ENCODE measurements around the gene LTB4R.
A peak's percentile ranks its signal among the peaks of the same experiment; 100 is the strongest.

LTB4R gene, protein sequence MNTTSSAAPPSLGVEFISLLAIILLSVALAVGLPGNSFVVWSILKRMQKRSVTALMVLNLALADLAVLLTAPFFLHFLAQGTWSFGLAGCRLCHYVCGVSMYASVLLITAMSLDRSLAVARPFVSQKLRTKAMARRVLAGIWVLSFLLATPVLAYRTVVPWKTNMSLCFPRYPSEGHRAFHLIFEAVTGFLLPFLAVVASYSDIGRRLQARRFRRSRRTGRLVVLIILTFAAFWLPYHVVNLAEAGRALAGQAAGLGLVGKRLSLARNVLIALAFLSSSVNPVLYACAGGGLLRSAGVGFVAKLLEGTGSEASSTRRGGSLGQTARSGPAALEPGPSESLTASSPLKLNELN

GRCh38 chr14:24310646-24311604 is at the start of gene LTB4R:
LTB4R (plus strand) TSS chr14:24311502; CDS start chr14:24315652, 4,150 bp downstream.
- peak; percentile 57 for DNase-seq (ENCODE audit: low read depth)

DNA sequence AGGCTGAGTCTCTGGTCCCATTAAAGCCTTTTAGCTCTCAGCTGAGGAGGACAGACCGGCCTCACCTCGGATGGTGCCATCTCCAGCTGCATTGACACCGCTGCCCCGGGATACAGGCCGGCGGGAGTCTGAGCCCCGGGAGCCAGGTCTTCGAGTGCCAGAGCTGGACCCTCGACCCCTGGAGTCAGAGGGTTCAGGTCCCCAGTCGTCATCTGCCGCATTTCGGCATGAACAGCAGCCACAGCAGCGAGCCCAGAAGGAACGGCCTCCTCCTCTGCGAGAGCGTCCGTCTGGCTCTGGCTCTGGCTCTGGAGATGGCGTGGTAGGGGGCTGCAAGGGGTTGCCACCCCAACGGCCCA is 49.4 kb upstream of the LTB4R start:
- DNase-seq (ENCODE audit: low read depth): no peak

- DNase-seq (ENCODE audit: low read depth): no peak
These were observed 48.2 kb upstream of the LTB4R start, which contains the start of gene TGM1 for GRCh38 chr14:24262821-24263733. TGM1 (minus strand) TSS chr14:24263177; CDS start chr14:24262352, 825 bp downstream.

GRCh38 chr14:24263848-24264247 is 47.5 kb upstream of the LTB4R start:
- no peak for DNase-seq (ENCODE audit: low read depth)

GRCh38 chr14:24264298-24264697 is 47.0 kb upstream of the LTB4R start:
- no peak for DNase-seq (ENCODE audit: low read depth)

- DNase-seq (ENCODE audit: low read depth): no peak
These were observed 44.7 kb upstream of the LTB4R start for GRCh38 chr14:24266344-24267244.

GRCh38 chr14:24267516-24267915 is 43.8 kb upstream of the LTB4R start:
- DNase-seq (ENCODE audit: low read depth): no peak

DNA sequence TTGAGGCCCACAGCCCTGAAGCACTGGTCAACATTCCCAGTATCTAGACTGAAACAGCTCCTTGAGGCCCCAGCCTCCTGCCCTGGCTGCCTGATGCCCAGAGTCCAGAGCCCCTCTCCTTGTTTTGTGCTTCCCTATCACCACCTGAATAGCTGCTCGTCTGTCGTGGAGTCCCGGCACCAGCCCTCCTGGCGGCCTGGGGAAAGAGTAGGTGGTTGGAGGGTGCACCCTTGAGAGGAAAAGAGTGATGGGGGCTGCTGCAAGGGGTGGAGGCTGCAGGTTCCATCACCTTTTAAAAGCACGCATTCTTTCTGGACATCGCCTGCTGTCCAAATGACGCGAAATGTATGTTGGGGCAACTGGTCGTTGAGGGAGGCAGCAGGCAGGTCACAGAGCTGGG is 43.1 kb upstream of the LTB4R start:
- DNase-seq (ENCODE audit: low read depth): no peak

DNA sequence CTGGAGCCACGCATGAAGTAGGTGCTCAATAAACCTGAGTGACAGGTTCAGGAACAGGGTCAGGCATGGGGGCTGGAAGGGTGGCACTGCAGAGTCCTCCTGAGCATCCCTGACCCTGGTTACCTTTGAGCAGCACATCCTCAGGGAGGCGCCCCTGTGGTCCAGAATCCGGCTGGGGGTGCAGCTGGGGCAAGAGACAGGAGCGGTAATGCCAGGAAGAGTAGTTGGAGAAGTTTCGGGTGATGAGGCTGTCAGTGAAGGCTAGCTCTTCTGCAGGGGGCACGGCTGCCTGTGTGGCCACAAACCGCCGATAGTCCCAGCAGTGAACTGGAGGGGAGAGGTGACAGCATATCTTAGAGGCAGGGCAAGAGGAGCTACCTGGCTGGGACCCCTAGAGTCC is 41.9 kb upstream of the LTB4R start:
- no peak for DNase-seq (ENCODE audit: low read depth)

GRCh38 chr14:24269910-24270536 is 41.3 kb upstream of the LTB4R start:
- no peak for DNase-seq (ENCODE audit: low read depth)

DNA sequence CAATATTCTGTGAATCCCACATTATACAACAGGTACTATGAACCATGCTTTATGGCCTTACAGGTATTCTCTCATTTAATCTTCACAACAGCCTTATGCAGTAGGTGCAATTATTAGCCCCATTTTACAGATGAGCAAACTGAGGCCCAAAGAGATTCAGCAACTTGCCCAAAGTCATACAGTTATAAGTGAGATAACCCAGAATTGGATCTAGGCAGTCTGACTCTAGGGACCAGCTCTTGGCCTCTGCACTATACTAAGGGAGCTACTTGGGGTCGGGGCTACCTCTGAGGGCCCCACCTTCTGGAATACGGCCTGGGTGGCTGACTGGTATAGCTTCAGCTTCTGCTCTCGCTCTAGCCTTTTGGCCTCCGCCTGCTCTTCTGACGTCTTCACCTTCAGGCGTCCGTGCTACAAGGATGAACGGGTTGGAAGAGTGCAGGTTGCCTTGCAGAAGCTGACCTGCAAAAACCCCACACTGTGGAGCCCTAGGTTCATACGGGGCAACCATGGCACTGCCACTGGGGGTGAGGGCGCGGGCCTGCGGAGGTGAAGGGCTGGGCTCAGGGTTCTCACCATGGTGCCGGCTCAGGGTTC is 40.7 kb upstream of the LTB4R start:
- no peak for DNase-seq (ENCODE audit: low read depth)

DNA sequence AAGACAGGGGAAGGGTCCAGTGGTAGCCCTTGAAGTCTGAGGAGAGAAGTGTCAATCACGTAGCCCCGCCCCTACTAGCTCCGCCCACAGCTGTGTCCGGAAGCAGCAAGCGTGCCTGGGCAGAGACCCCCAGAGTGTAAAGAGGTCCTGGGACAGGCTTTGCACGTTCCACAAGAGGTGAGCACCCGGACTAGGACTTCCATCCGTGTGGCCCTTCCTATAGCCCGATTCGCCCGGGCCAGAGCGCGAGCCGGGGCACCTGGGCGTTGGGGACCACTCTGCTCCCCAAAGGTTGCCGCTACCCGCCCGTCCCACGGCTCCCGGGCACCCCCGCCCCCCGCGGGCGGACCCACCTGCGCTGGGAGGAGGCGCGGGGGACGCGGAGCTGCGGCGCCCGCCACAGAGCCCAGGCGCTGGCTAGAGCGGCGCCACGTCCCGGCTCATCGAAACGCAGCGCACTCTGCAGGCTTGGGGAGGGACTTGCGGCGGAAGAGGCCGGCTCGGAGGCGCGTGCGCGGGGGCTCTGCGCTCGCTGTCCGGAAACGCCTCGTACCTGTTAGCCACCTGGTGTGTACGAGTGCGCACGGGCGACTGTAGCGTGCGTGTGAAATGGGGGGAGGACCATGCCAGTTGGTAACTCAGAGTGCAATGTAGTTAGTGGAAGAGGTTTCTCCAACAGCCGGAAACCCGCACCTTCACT is 40.0 kb upstream of the LTB4R start, which contains the start of gene RABGGTA:
RABGGTA (minus strand) TSS at position 464 of the 700 bp plus-strand sequence. CDS start 482 bp downstream, outside the sequence.
- DNase-seq (ENCODE audit: low read depth): peak; percentile 85

GRCh38 chr14:24271834-24272263 is 39.5 kb upstream of the LTB4R start:
- DNase-seq (ENCODE audit: low read depth): no peak

DNA sequence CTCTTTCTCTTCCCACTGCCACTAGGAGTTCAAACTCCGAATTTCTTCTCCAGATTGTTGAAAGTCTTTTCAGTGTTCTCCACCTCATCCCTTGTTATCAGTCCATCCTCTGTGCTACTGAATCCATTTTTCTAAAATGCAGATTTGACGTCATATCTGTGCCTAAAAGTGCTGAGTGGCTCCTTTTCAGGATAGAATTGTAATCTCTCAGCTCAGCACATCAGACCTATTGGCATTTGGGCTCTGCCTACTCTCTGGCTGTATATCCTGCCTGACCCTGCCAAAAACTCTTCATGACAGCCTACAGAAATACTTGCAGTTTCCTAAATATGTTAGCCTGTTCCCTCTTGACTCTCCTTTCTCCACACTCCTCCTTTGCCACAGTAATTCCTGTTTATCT is 38.8 kb upstream of the LTB4R start:
- no peak for DNase-seq (ENCODE audit: low read depth)

DNA sequence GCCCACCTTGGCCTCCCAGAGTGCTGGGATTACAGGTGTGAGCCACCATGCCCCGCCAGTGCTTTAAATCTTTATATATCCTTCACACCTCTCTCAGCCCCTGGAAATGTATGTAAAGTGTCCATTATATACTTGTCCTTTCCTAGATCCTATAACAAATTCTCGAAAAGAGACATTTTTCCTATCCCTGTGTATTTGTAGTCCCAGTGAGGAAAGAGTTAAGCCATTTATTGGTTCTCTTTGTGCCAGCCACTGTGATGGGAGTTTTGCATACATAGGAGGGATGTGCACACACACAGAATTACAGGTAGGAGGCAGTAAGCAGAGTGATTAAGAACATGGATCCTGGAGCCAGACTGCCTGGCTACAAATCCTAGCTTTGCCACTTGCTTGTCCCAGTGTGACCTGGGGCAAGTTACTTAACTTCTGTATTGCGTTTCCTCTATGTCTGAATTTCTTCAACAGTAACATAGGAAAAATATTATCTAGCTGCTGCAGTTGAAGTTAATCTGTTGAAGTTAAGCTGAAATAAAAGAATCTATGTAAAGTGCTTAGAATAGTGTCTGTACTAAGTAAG is 37.8 kb upstream of the LTB4R start:
- DNase-seq (ENCODE audit: low read depth): no peak

DNA sequence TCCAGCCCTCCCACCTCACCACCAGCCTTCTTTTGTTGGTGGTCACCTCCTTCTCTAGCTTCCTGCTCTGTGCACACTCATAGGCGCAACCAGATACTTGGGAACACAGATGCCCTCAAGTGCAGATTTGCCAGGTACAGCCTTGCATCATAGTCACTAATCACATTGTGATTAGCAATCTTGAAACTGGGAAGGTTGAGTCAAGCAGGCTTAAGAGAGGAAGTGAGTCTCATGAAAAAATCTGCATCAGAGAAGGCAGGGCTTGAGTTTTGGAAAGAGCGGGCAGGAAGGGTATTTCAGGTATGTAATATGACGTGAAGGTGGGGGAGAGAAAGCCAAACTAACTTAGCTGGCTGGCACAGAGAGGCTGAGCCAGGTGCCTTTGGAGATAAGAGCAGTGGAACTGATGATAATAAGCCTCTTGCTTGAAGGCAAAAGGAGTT is 37.2 kb upstream of the LTB4R start:
- peak; percentile 22 for DNase-seq (ENCODE audit: low read depth)

DNA sequence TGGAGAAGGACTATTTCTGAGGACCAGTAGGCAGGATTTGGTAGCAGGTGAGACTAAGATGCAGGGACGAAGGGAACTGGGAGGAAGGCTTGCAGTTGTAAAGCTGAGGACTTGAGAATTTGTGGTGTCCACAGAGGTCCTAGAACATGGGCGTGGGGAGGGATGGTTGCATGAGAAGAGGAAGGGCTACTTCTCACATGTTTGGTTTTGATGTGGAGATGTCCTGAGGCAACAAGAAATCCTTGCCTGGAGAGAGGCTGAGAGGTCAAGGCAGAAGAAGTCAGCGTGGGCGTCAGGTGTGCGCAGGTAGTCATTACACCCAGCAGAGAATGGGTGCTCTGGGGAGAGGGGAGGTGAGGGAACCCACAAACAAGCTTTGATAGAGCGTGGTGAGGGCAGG is 34.2 kb upstream of the LTB4R start:
- DNase-seq (ENCODE audit: low read depth): no peak

DNA sequence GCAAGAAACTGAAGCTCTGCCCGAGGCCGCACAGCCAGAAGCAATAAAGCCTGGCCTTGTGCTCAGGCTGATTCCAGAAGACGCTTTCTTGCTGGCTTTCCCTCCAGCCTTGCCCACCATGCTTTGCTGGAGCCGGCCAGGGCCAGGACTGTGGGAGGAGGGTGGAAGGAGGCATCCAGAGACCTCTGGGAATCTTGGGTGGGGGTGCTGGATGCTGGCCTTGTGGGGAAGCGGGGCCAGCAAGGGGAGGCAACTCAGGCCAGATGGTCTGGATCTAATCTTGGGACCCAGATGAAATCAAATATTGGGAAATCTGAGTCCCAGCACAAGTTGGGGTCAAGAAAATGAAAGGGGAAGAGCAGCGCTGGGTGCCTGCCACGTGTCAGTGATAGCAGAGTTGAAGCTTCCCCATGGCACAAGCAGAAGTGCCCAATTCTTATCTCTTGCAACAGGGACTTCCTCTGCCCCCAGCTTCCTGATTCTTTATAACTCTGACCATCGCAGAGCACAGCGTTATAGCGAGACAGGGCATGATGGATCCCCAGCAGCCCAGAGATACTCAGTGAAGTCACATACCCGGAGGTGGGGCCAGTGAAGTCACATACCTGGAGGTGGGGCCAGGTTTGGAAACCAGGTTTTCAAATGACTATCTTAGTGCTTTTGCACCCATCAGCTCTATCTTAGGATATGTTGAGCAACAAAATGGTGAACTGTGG is 33.5 kb upstream of the LTB4R start:
- DNase-seq (ENCODE audit: low read depth): no peak

Measured in activated T-cell treated with anti-CD3 and anti-CD28 coated beads for 48 hours (primary cell).